ENCODE results near the gene CYP2B6. TPM values are rescaled to one million over a fixed set of nuclear protein-coding genes. Genes with fewer than 3 reads are reported as not detected.

The CYP2B6 gene
- total RNA-seq (2022; extraction: Qiagen RNA extraction; ENCODE audit: low read depth) = 0.11 TPM in 1 of 5 replicates, not detected in the others

DNA sequence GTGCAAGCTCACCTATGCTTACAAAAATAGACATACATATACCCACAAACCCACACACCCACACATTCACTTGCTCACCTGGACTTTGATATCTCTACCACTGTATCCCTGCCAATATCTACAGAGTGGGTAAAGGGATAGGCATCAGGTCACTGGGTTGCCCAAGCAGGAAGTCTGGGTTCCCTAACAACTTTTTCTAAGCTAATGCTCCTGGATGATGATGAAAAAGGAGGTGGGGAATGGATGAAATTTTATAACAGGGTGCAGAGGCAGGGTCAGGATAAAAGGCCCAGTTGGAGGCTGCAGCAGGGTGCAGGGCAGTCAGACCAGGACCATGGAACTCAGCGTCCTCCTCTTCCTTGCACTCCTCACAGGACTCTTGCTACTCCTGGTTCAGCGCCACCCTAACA is at the start of gene CYP2B6:
TSS of gene CYP2B6 (plus strand) at position 311 of the 410 bp plus-strand sequence. CDS start at position 335, 24 bp downstream.

Other genes starting within 250 kb of the CYP2B6 start
- gene ACTMAP, start 240.8 kb upstream of the CYP2B6 start, total RNA-seq (2022; extraction: Qiagen RNA extraction; ENCODE audit: low read depth) = 12.8 to 21.0 TPM (median 19.4 TPM) in 5 replicates
- 148 to 217 TPM (median 162 TPM) in 5 replicates for gene SNRPA, start 240.1 kb upstream of the CYP2B6 start, total RNA-seq (2022; extraction: Qiagen RNA extraction; ENCODE audit: low read depth)
- gene MIA, start 215.8 kb upstream of the CYP2B6 start, total RNA-seq (2022; extraction: Qiagen RNA extraction; ENCODE audit: low read depth) = 1.1 TPM in 1 of 5 replicates, not detected in the others
- gene RAB4B, start 213.0 kb upstream of the CYP2B6 start, total RNA-seq (2022; extraction: Qiagen RNA extraction; ENCODE audit: low read depth) = 11.0 to 21.4 TPM (median 18.5 TPM) in 5 replicates
- 66.3 to 90.3 TPM (median 84.8 TPM) in 5 replicates for gene EGLN2, start 192.1 kb upstream of the CYP2B6 start, total RNA-seq (2022; extraction: Qiagen RNA extraction; ENCODE audit: low read depth)
- gene CYP2A6, start 140.8 kb upstream of the CYP2B6 start, total RNA-seq (2022; extraction: Qiagen RNA extraction; ENCODE audit: low read depth) = 0.26 TPM in 1 of 5 replicates, not detected in the others
- not detected in 5 replicates for gene CYP2A7, start 109.1 kb upstream of the CYP2B6 start, total RNA-seq (2022; extraction: Qiagen RNA extraction; ENCODE audit: low read depth)
- not detected in 5 replicates for gene CYP2A13, start 97.2 kb downstream of the CYP2B6 start, total RNA-seq (2022; extraction: Qiagen RNA extraction; ENCODE audit: low read depth)
- not detected in 5 replicates for gene CYP2F1, start 123.2 kb downstream of the CYP2B6 start, total RNA-seq (2022; extraction: Qiagen RNA extraction; ENCODE audit: low read depth)
- 20.6 to 26.6 TPM (median 26.0 TPM) in 5 replicates for gene CYP2S1, start 201.9 kb downstream of the CYP2B6 start, total RNA-seq (2022; extraction: Qiagen RNA extraction; ENCODE audit: low read depth)
- gene AXL, start 227.9 kb downstream of the CYP2B6 start, total RNA-seq (2022; extraction: Qiagen RNA extraction; ENCODE audit: low read depth) = 114 to 129 TPM (median 122 TPM) in 5 replicates

Measured in A549 treated with RU486 at 1 μM for 4 hours (cell line).